GM12878 (cell line): ENCODE measurements around the gene SLMAP. TPM values are rescaled to one million over a fixed set of nuclear protein-coding genes. Genes with fewer than 3 reads are reported as not detected.

Experiments
- ATAC-seq: fragments of 200-7000 bp; cut with Tn5 transposase; 3 replicates; pipeline ENCODE4 v1.9.1; 2020; ENCODE audit warnings: mild to moderate bottlenecking, moderate library complexity
- BruUV-seq: library from RNA; stranded (reverse); fragments of 400-500 nt; replicated peaks from 2 replicates; lab custom pipeline; 2021; lab: Mats Ljungman, UMichigan
- CTCF ChIA-PET: fragments of 300-600 bp; sonication (Branson Sonifier 250); formaldehyde crosslinking; extraction: SDS; loops from one replicate; lab custom pipeline; 2021; ENCODE audit warnings: inconsistent platforms; lab: Yijun Ruan, JAX
- POLR2A ChIA-PET: fragments of 350-600 bp; formaldehyde crosslinking; extraction: SDS; loops from one replicate; lab custom pipeline; 2021; ENCODE audit warnings: inconsistent platforms; lab: Charles Lee
- RAD21 ChIA-PET: fragments of 300-600 bp; sonication (Branson Sonifier 250); formaldehyde crosslinking; loops from one replicate; lab custom pipeline; 2023; ENCODE audit warnings: antibody characterized with exemption; ENCODE audit not compliant: unreplicated experiment; lab: Charles Lee
- SMC1A ChIA-PET: fragments of 300-600 bp; sonication (Branson Sonifier 250); formaldehyde crosslinking; loops from one replicate; lab custom pipeline; 2023; ENCODE audit not compliant: unreplicated experiment, uncharacterized antibody; lab: Charles Lee
- DNase-seq: peaks from one replicate; pipeline ENCODE4 v3.0.0-alpha.2; 2011; ENCODE audit warnings: low read depth, low spot score
- FAIRE-seq: peaks from 3 replicates; lab custom pipeline; 2011; peaks lifted over from hg19 to GRCh38; lab: Jason Lieb, UNC
- H2AFZ ChIP-seq: 2 replicates; pipeline ENCODE4 v1.6.0; 2011; ENCODE audit warnings: low read depth, low read length, control low read depth; ENCODE audit not compliant: control insufficient read depth
- H3K27ac ChIP-seq: 2 replicates; pipeline ENCODE4 v1.5.1; 2011; ENCODE audit warnings: control low read depth; ENCODE audit not compliant: control insufficient read depth, insufficient read depth
- H3K27me3 ChIP-seq, 2 experiments: replicated peaks in 1 of 2; 2 replicates each; pipeline versions ENCODE4 v1.6.0 to v1.6.1; 2011; ENCODE audit warnings: low read length in 1 of 2; ENCODE audit not compliant: control insufficient read depth in 2 of 2, insufficient read depth in 2 of 2
- H3K36me3 ChIP-seq, 2 experiments: 2 replicates each; pipeline ENCODE4 v1.5.1; 2011; ENCODE audit warnings: low read length in 1 of 2; ENCODE audit not compliant: control insufficient read depth in 2 of 2, insufficient read depth in 2 of 2
- H3K4me1 ChIP-seq: 2 replicates; pipeline ENCODE4 v1.6.1; 2011; ENCODE audit warnings: mild to moderate bottlenecking, low read length, moderate library complexity, mixed read lengths; ENCODE audit not compliant: control insufficient read depth, insufficient read depth
- H3K4me2 ChIP-seq: 2 replicates; pipeline ENCODE4 v1.6.0; 2011; ENCODE audit warnings: control low read depth; ENCODE audit not compliant: control insufficient read depth, insufficient read depth
- H3K4me3 ChIP-seq: fragments of 200-600 bp; sonication (generic); 2 replicates; pipeline ENCODE4 v1.5.1; 2016
- H3K79me2 ChIP-seq: 2 replicates; pipeline ENCODE4 v1.6.0; 2011; ENCODE audit warnings: low read length; ENCODE audit not compliant: control insufficient read depth, insufficient read depth
- H3K9ac ChIP-seq: 2 replicates; pipeline ENCODE4 v1.8.0; 2011; ENCODE audit warnings: low read length, control low read depth, mixed read lengths; ENCODE audit not compliant: control insufficient read depth, insufficient read depth
- H3K9me3 ChIP-seq: replicated peaks from 3 replicates; pipeline ENCODE4 v1.5.1; 2011; ENCODE audit warnings: mild to moderate bottlenecking, low read length; ENCODE audit not compliant: control insufficient read depth, insufficient read depth
- H4K20me1 ChIP-seq: 2 replicates; pipeline ENCODE4 v1.6.0; 2011; ENCODE audit not compliant: control insufficient read depth, insufficient read depth
- CHD1 ChIP-seq: IDR thresholded peaks from 2 replicates; pipeline ENCODE4 v1.6.1; 2012; ENCODE audit warnings: low read depth, low read length, improper control_type of control experiment
- EGR1 ChIP-seq, 2 experiments: IDR thresholded peaks; 1 replicate in 1 of 2; 2 replicates in 1 of 2; pipeline ENCODE4 v1.6.1; 2011 to 2012; ENCODE audit warnings: low read depth in 2 of 2, low read length in 2 of 2, borderline replicate concordance in 1 of 2, mild to moderate bottlenecking in 1 of 2, moderate library complexity in 1 of 2
- IRF4 ChIP-seq: IDR thresholded peaks from 2 replicates; pipeline ENCODE4 v1.6.1; 2011; ENCODE audit warnings: low read depth, low read length
- JUND ChIP-seq: IDR thresholded peaks from 2 replicates; pipeline ENCODE4 v1.6.1; 2012; ENCODE audit warnings: low read depth, mild to moderate bottlenecking, low read length, improper control_type of control experiment, moderate library complexity
- POLR2A ChIP-seq: IDR thresholded peaks from 2 replicates; pipeline ENCODE4 v1.6.1; 2011; ENCODE audit warnings: low read depth, mild to moderate bottlenecking, low read length
- RUNX3 ChIP-seq: IDR thresholded peaks from 2 replicates; pipeline ENCODE4 v1.6.1; 2012; ENCODE audit warnings: low read length, inconsistent platforms
- STAT3 ChIP-seq: IDR thresholded peaks from 2 replicates; pipeline ENCODE4 v1.6.1; 2011; ENCODE audit warnings: low read depth, low read length, improper control_type of control experiment
- TBL1XR1 ChIP-seq: IDR thresholded peaks from 2 replicates; pipeline ENCODE4 v1.6.1; 2012; ENCODE audit warnings: low read depth, low read length, improper control_type of control experiment
- WRNIP1 ChIP-seq: IDR thresholded peaks from 2 replicates; pipeline ENCODE4 v1.6.1; 2011; ENCODE audit warnings: low read depth, low read length, improper control_type of control experiment, borderline replicate concordance
- ZNF207 ChIP-seq: fragments of 450-650 bp; IDR thresholded peaks from 2 replicates; pipeline ENCODE4 v1.6.1; 2014; ENCODE audit warnings: antibody characterized with exemption, mild to moderate bottlenecking, borderline replicate concordance
- WGBS: methylation state at CpG from one replicate; pipeline ENCODE4 v1.1.6; 2016; ENCODE audit warnings: low lambda C conversion rate; ENCODE audit not compliant: insufficient replicate concordance, insufficient coverage; ENCODE audit errors: missing lambda C conversion rate; 5-methylcytosine and 5-hydroxymethylcytosine counted together
- in situ Hi-C: fragments of 300-500 bp; cut with MboI; formaldehyde crosslinking; loops from 9 replicates; pipeline ENCODE4 v1.14.3; 2018; ENCODE audit warnings: mixed read lengths
- intact Hi-C: fragments of 100-400 bp; cut with micrococcal nuclease; formaldehyde crosslinking; loops from one replicate; pipeline ENCODE4 v1.14.2; 2022; ENCODE audit not compliant: unreplicated experiment
- polyA plus RNA-seq, 11 experiments: library from polyadenylated mRNA; depleted of rRNA in 4 of 11; unstranded in 6 of 11; stranded (reverse) in 5 of 11; fragments of >200 nt; fragmentation: Nextera tagmentation in 4 of 11; fragmentation: Illumina TruSeq in 1 of 11; extraction: Ambion mirVana in 4 of 11; extraction: Trizol in 1 of 11; gene quantifications; 1 replicate in 1 of 11; 2 replicates in 10 of 11; pipeline versions ENCODE4 v1.2.1 to v1.2.3, GENCODE V29; 2011 to 2016; ENCODE audit warnings: inconsistent platforms in 2 of 11, missing spikeins in 2 of 11, low read depth in 1 of 11
- total RNA-seq, 4 experiments: library from RNA; depleted of rRNA in 3 of 4; stranded (reverse); fragments of >200 nt in 3 of 4; fragmentation: Illumina TruSeq in 1 of 4; extraction: Trizol in 1 of 4; gene quantifications; 2 replicates each; pipeline versions ENCODE4 v1.2.1 to v1.2.3, GENCODE V29; 2013 to 2021

SLMAP gene
- total and polyA plus RNA-seq, 10 of the 15 experiments (the other 5 are each of a cell fraction or from before 2014, with no cell fraction given): 8.3 to 43.8 (median 26.4) TPM

DNA sequence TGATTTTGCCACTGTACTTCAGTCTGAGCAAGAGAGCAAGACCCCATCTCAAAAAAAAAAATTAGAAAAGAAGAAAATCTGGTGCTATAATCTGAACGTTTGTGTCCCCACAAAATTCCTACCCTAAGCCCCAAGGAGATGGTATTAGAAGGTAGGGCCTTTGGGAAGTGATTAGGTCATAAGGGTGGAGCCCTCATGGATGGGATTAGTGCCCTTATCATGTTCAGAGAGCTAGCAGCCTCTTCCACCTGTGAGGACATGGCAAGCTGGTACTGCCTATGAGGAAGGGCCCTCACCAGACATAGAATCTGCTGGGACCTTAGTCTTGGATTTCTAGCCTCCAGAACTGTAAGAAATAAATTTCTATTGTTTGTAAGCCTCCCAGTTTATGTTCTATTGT lies 201.7 kb downstream of the SLMAP start:
- 33% methylated on average over 1 of the region's 1 CpG for WGBS
- no peak overlapping the region for H2AFZ ChIP-seq
- no peak overlapping the region for H3K9ac ChIP-seq
- no peak overlapping the region for H3K4me2 ChIP-seq
- H3K79me2 ChIP-seq: no peaks in the 10 kb centered on the region
- H3K27me3 ChIP-seq: no peaks in the 10 kb centered on the region
- peaks cover 14% of the 10 kb centered on the region for H3K4me1 ChIP-seq
- FAIRE-seq (no peak), DNase-seq (no peak), ATAC-seq (no peak)
- POLR2A ChIA-PET: no interaction called here
- SMC1A ChIA-PET: interaction anchor here (1.4 kb wide), 1 partner anchor 159 kb away, joined by 3 read pairs; no protein-coding TSS in a partner anchor
- no peaks in the 10 kb centered on the region; the same call in 2 of the 3 replicates for H3K9me3 ChIP-seq
- no peak for TF ChIP-seq CHD1
- TF ChIP-seq POLR2A: no peak
- H3K27ac ChIP-seq: no peak overlapping the region
- CTCF ChIA-PET: interaction anchor here (0.9 kb wide), 1 partner anchor 560 kb away, joined by 3 read pairs; no protein-coding TSS in a partner anchor
- in situ Hi-C loops (no loop called here), intact Hi-C loops (no loop called here)
- no TSS peak for BruUV-seq
- no peaks in the 10 kb centered on the region for H4K20me1 ChIP-seq
- RAD21 ChIA-PET: no interaction called here
- no peak overlapping the region for H3K4me3 ChIP-seq
- H3K36me3 ChIP-seq: no peaks in the 10 kb centered on the region

DNA sequence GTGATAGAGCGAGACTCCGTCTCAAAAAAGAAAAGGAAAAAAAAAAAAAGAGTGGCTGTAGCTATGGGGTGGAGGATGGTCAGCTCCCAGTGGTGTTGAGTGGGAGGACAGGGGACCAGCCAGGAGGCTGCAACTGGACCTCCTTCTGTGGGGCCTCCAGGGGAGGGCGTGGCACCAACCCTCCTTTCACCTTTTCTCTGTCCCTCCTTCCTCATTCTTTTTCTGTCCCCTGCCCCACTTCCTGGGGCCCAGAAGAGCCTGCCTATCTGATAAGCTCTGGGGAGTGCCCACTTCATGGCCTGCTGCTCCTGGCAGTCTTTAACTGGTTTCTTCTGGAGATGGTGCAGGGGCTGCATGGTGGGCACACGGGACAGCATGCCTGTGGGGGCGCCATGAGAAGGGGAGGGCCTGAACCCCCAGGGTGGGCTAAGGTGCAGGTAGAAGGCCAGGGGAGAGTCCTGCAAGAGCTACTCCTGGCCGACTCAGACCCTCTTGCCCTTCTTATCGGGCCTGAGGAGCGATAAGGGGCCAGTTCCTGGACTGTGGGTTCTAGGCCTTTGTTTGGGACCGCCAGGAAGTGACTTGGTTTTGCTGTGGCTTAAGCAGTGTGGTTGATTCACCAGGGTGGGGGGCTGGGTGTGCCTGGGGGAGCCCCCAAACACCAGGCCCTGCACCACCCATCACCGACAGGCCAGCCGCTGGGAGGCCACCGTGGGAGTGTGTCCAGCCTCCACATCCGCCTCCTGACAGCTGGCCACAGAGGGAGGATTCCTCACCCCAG lies 202.7 kb downstream of the SLMAP start:
- DNase-seq (no peak), ATAC-seq (peak; percentile 44), FAIRE-seq (no peak)
- H3K9me3 ChIP-seq: no peaks in the 10 kb centered on the region; the same call in 2 of the 3 replicates
- no peak overlapping the region for H3K4me3 ChIP-seq
- no peaks in the 10 kb centered on the region for H3K79me2 ChIP-seq
- no peaks in the 10 kb centered on the region for H3K36me3 ChIP-seq
- H3K27ac ChIP-seq: no peak overlapping the region
- POLR2A ChIA-PET: interaction anchor here (1.1 kb wide), 1 partner anchor 64 kb away, joined by 3 read pairs; no protein-coding TSS in a partner anchor
- H3K9ac ChIP-seq: no peak overlapping the region
- in situ Hi-C loops: no loop called here
- CTCF ChIA-PET: interaction anchor here (1.4 to 5.7 kb wide), 3 partner anchors 208 to 561 kb away, joined by 3 to 21 read pairs (median 6); no protein-coding TSS in a partner anchor
- RAD21 ChIA-PET: interaction anchor here (0.7 kb wide), 1 partner anchor 614 kb away, joined by 4 read pairs; no protein-coding TSS in a partner anchor
- SMC1A ChIA-PET: interaction anchor here (1.1 to 1.4 kb wide), 3 partner anchors 10 to 158 kb away, joined by 3 read pairs; no protein-coding TSS in a partner anchor
- no peaks in the 10 kb centered on the region for H3K27me3 ChIP-seq
- no TSS peak for BruUV-seq
- peaks cover 14% of the 10 kb centered on the region for H3K4me1 ChIP-seq
- WGBS: 72% methylated on average over 13 of the region's 13 CpGs
- intact Hi-C loops: no loop called here
- H4K20me1 ChIP-seq: no peaks in the 10 kb centered on the region
- H2AFZ ChIP-seq: peak overlapping the region; percentile 49; the same call in 1 of the 2 replicates
- peak overlapping the region; percentile 34 for H3K4me2 ChIP-seq
- peak; percentile 52 for TF ChIP-seq RUNX3
- TF ChIP-seq STAT3: no peak
- no peak for TF ChIP-seq ZNF207
- no peak for TF ChIP-seq JUND
- TF ChIP-seq WRNIP1: no peak
- TF ChIP-seq IRF4: no peak
- no peak for TF ChIP-seq EGR1 (IDR thresholded peaks at IDR 0.05; ENCODE audit: borderline replicate concordance in 1 of 2, low read depth in 2 of 2, low read length in 2 of 2)
- TF ChIP-seq TBL1XR1: no peak
- TF ChIP-seq, all 136 proteins: peak for 1
